HCT116 (cell line): ENCODE data around the gene MLXIPL. TPM values are rescaled to one million over a fixed set of nuclear protein-coding genes. Genes with fewer than 3 reads are reported as not detected.
A peak's percentile ranks its signal among the peaks of the same experiment; 100 is the strongest.

Source experiments
- ATAC-seq: fragments of 200-7000 bp; cut with Tn5 transposase; 2 replicates; pipeline ENCODE4 v1.9.1; 2020; ENCODE audit warnings: mild to moderate bottlenecking, moderate library complexity
- BruUV-seq: library from RNA; stranded (reverse); fragments of 400-500 nt; replicated peaks from 2 replicates; lab custom pipeline; 2021; lab: Mats Ljungman, UMichigan
- CTCF ChIA-PET: fragments of 300-600 bp; sonication (Branson Sonifier 250); formaldehyde crosslinking; loops from one replicate; lab custom pipeline; 2021; ENCODE audit warnings: antibody characterized with exemption; lab: Charles Lee
- POLR2A ChIA-PET: fragments of 300-600, 350-600 bp; sonication (Branson Sonifier 250); formaldehyde crosslinking; loops from one replicate; lab custom pipeline; 2021; ENCODE audit warnings: antibody characterized with exemption; lab: Charles Lee
- RAD21 ChIA-PET, 2 experiments: fragments of 300-600 bp; sonication (Branson Sonifier 250); formaldehyde crosslinking; loops; one replicate each; lab custom pipeline; 2023; ENCODE audit warnings: low total read pairs in 2 of 2; ENCODE audit not compliant: uncharacterized antibody in 2 of 2, unreplicated experiment in 2 of 2, low non-redundant PET in 1 of 2; lab: Charles Lee
- DNase-seq: peaks from one replicate; pipeline ENCODE4 v3.0.0-alpha.2; 2010; ENCODE audit warnings: low read depth, low spot score
- H2AFZ ChIP-seq: fragments of 200-600 bp; shearing (Covaris generic), sonication (generic); 2 replicates; pipeline ENCODE4 v1.6.1; 2017; ENCODE audit warnings: low read depth, mixed run types, mixed read lengths, antibody characterized with exemption, low read length; ENCODE audit not compliant: poor library complexity, severe bottlenecking
- H3K27ac ChIP-seq: 2 replicates; pipeline ENCODE4 v1.5.1; 2012; ENCODE audit warnings: low read depth, low read length
- H3K27me3 ChIP-seq: fragments of 200-600 bp; sonication (generic); 2 replicates; pipeline ENCODE4 v1.6.1; 2016; ENCODE audit warnings: mixed run types, low read length, mixed read lengths; ENCODE audit not compliant: insufficient read depth
- H3K36me3 ChIP-seq, 2 experiments: fragments of 200-500 bp in 1 of 2; fragments of 200-600 bp in 1 of 2; sonication (Bioruptor generic) in 1 of 2; sonication (generic) in 1 of 2; 2 replicates each; pipeline versions ENCODE4 v1.5.1 to v1.6.1; 2014 to 2016; ENCODE audit warnings: low read length in 2 of 2, inconsistent platforms in 1 of 2, mixed read lengths in 1 of 2, mixed run types in 1 of 2; ENCODE audit not compliant: insufficient read depth in 2 of 2, control insufficient read depth in 1 of 2
- H3K4me1 ChIP-seq, 2 experiments: fragments of 200-600 bp in 1 of 2; sonication (generic) in 1 of 2; 2 replicates each; pipeline versions ENCODE4 v1.5.1 to v1.6.1; 2012 to 2017; ENCODE audit warnings: low read length in 2 of 2, inconsistent platforms in 1 of 2, mild to moderate bottlenecking in 1 of 2, mixed read lengths in 1 of 2, mixed run types in 1 of 2, moderate library complexity in 1 of 2; ENCODE audit not compliant: insufficient read depth in 2 of 2, control insufficient read depth in 1 of 2
- H3K4me2 ChIP-seq: fragments of 200-600 bp; sonication (generic); 2 replicates; pipeline ENCODE4 v1.6.1; 2017; ENCODE audit warnings: mixed run types, low read length, mixed read lengths
- H3K4me3 ChIP-seq, 2 experiments: fragments of 200-600 bp in 1 of 2; sonication (generic) in 1 of 2; replicated peaks in 1 of 2; 2 replicates each; pipeline ENCODE4 v1.5.1; 2011 to 2016; ENCODE audit warnings: low read length in 2 of 2, control low read depth in 1 of 2, low read depth in 1 of 2, mild to moderate bottlenecking in 1 of 2, mixed read lengths in 1 of 2, mixed run types in 1 of 2
- H3K79me2 ChIP-seq: fragments of 200-600 bp; sonication (generic); 2 replicates; pipeline ENCODE4 v1.6.1; 2017; ENCODE audit warnings: mild to moderate bottlenecking, mixed run types, low read length, moderate library complexity, mixed read lengths; ENCODE audit not compliant: insufficient read depth
- H3K9ac ChIP-seq: fragments of 200-600 bp; sonication (generic); 2 replicates; pipeline ENCODE4 v1.6.1; 2016; ENCODE audit warnings: low read length, mixed read lengths
- H3K9me2 ChIP-seq: fragments of 200-600 bp; sonication (generic), shearing (Covaris generic); 2 replicates; pipeline ENCODE4 v1.6.1; 2017; ENCODE audit warnings: mixed run types, mild to moderate bottlenecking, moderate library complexity; ENCODE audit not compliant: insufficient read depth
- H3K9me3 ChIP-seq, 2 experiments: fragments of 200-500 bp in 1 of 2; fragments of 200-600 bp in 1 of 2; sonication (Bioruptor generic) in 1 of 2; sonication (generic) in 1 of 2; 2 replicates each; pipeline ENCODE4 v1.6.1; 2014 to 2017; ENCODE audit warnings: low read length in 2 of 2, mixed read lengths in 2 of 2, inconsistent platforms in 1 of 2, low read depth in 1 of 2, mild to moderate bottlenecking in 1 of 2, mixed run types in 1 of 2, moderate library complexity in 1 of 2; ENCODE audit not compliant: control insufficient read depth in 1 of 2, insufficient read depth in 1 of 2
- H4K20me1 ChIP-seq: fragments of 200-600 bp; sonication (generic), shearing (Covaris generic); 2 replicates; pipeline ENCODE4 v1.6.1; 2017; ENCODE audit warnings: mixed run types, mild to moderate bottlenecking, moderate library complexity; ENCODE audit not compliant: insufficient read depth
- CBX3 ChIP-seq: IDR thresholded peaks from 2 replicates; pipeline ENCODE4 v1.6.1; 2012; ENCODE audit warnings: low read depth
- CEBPB ChIP-seq: IDR thresholded peaks from 2 replicates; pipeline ENCODE4 v1.6.1; 2012; ENCODE audit warnings: low read depth
- EGR1 ChIP-seq: IDR thresholded peaks from 2 replicates; pipeline ENCODE4 v1.6.1; 2012; ENCODE audit warnings: low read depth
- EZH2 ChIP-seq: fragments of 200-600 bp; sonication (generic); IDR thresholded peaks from 2 replicates; pipeline ENCODE4 v1.6.1; 2017; ENCODE audit warnings: antibody characterized with exemption, mixed run types
- EZH2phosphoT487 ChIP-seq: fragments of 200-600 bp; IDR thresholded peaks from 2 replicates; pipeline ENCODE4 v1.6.1; 2018; ENCODE audit warnings: antibody characterized with exemption, borderline replicate concordance
- JUND ChIP-seq: IDR thresholded peaks from 2 replicates; pipeline ENCODE4 v1.6.1; 2012
- MAX ChIP-seq: IDR thresholded peaks from 2 replicates; pipeline ENCODE4 v1.6.1; 2012
- POLR2A ChIP-seq: IDR thresholded peaks from 2 replicates; pipeline ENCODE4 v1.7.0; 2011; ENCODE audit warnings: borderline replicate concordance; ENCODE audit not compliant: insufficient read depth, insufficient read length; ENCODE audit errors: extremely low read depth
- POLR2AphosphoS5 ChIP-seq: IDR thresholded peaks from 2 replicates; pipeline ENCODE4 v1.6.1; 2011; ENCODE audit warnings: mild to moderate bottlenecking, low read depth, low read length, moderate library complexity
- RAD21 ChIP-seq: IDR thresholded peaks from 2 replicates; pipeline ENCODE4 v1.6.1; 2012; ENCODE audit warnings: low read depth, mild to moderate bottlenecking
- SIN3A ChIP-seq: IDR thresholded peaks from 2 replicates; pipeline ENCODE4 v1.6.1; 2012; ENCODE audit warnings: low read depth
- SP1 ChIP-seq: IDR thresholded peaks from 2 replicates; pipeline ENCODE4 v1.6.1; 2012; ENCODE audit warnings: low read depth
- SRF ChIP-seq: IDR thresholded peaks from 2 replicates; pipeline ENCODE4 v1.6.1; 2012; ENCODE audit warnings: low read depth
- YY1 ChIP-seq: IDR thresholded peaks from 2 replicates; pipeline ENCODE4 v1.6.1; 2011; ENCODE audit warnings: low read length, low read depth, moderate library complexity, mild to moderate bottlenecking; ENCODE audit not compliant: insufficient replicate concordance; ENCODE audit errors: extremely low read depth
- ZBTB33 ChIP-seq: IDR thresholded peaks from 2 replicates; pipeline ENCODE4 v1.6.1; 2011; ENCODE audit warnings: mild to moderate bottlenecking, low read length, moderate library complexity; ENCODE audit not compliant: insufficient replicate concordance; ENCODE audit errors: extremely low read depth
- ZFX ChIP-seq: fragments of 450-650 bp; IDR thresholded peaks from 2 replicates; pipeline ENCODE4 v1.6.1; 2017
- intact Hi-C: fragments of 100-400 bp; cut with micrococcal nuclease; formaldehyde crosslinking; loops from 2 replicates; pipeline ENCODE4 v1.10.0; 2022
- total RNA-seq: library from RNA; stranded (reverse); gene quantifications from one replicate; pipeline ENCODE4 v1.2.1, GENCODE V29; 2021; ENCODE audit not compliant: unreplicated experiment
- TF ChIP-seq, protein P1 (sequence below): IDR thresholded peaks from 2 replicates; pipeline ENCODE4 v1.6.1; 2012; ENCODE audit warnings: low read depth
- TF ChIP-seq, protein P2 (sequence below): IDR thresholded peaks from 2 replicates; pipeline ENCODE4 v1.6.1; 2012

MLXIPL gene
- total RNA-seq, 1 experiment from 2014 or later, result 79.4 TPM

DNA sequence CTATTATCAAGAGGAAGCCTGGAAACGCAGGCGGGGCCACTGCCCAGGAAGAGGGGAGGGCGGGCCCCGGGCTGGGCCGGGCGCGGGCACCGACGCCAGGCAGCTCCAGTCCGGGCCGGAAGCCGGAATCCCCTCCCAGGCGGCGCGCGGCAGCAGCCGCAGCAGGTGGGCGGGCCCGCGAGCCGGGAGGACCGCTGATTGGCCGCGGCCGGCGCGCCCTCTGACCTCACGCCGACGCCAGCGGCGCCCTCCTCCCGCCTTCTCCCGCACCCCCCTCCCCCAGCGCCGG lies 67.3 kb downstream of the MLXIPL start (continued):
- no peak for TF ChIP-seq JUND
- TF ChIP-seq ZFX, result no peak

GRCh38 chr7:73556208-73557107 lies 67.9 kb downstream of the MLXIPL start:
- intact Hi-C loops, result loop anchor here (1.0 kb wide), 1 partner anchor 34 kb away; the partner anchor contains the start of gene BAZ1B
- ChIA-PET CTCF (no interaction called here), RAD21 (no interaction called here), POLR2A (interaction anchor here (0.8 to 1.1 kb wide), 3 partner anchors 9 to 34 kb away, joined by 3 to 5 read pairs (median 3); partner anchors contain the start of gene BAZ1B)
- no peaks in the 10 kb centered on the region for H4K20me1 ChIP-seq
- peak overlapping the region; percentile 89 for H3K9ac ChIP-seq
- peak overlapping the region; percentile 99 for H3K27ac ChIP-seq
- peak overlapping the region; percentile 94 to 99 for H3K4me3 ChIP-seq
- H3K9me3 ChIP-seq, result no peaks in the 10 kb centered on the region
- H3K79me2 ChIP-seq, result peaks cover 53% of the 10 kb centered on the region
- no peak overlapping the region for H2AFZ ChIP-seq
- H3K4me2 ChIP-seq, result peak overlapping the region; percentile 90
- DNase-seq, result no peak
- no peaks in the 10 kb centered on the region for H3K27me3 ChIP-seq
- BruUV-seq, result TSS peak; percentile 65
- peaks cover 16 to 35% of the 10 kb centered on the region in 2 experiments for H3K4me1 ChIP-seq
- peaks cover 2 to 6% of the 10 kb centered on the region in 2 experiments; a peak in 3 of 4 replicates for H3K36me3 ChIP-seq
- ATAC-seq, result no peak
- H3K9me2 ChIP-seq, result no peaks in the 10 kb centered on the region
- TF ChIP-seq EZH2 (no peak), ZFX (no peak), RAD21 (no peak), ZBTB33 (no peak), SP1 (no peak), EZH2phosphoT487 (no peak), SIN3A (no peak; the same call in 1 of the 2 replicates), CEBPB (no peak), MAX (no peak), CBX3 (no peak), POLR2A (no peak), POLR2AphosphoS5 (no peak), SRF (no peak), EGR1 (no peak), YY1 (no peak)
- TF ChIP-seq, protein P1, sequence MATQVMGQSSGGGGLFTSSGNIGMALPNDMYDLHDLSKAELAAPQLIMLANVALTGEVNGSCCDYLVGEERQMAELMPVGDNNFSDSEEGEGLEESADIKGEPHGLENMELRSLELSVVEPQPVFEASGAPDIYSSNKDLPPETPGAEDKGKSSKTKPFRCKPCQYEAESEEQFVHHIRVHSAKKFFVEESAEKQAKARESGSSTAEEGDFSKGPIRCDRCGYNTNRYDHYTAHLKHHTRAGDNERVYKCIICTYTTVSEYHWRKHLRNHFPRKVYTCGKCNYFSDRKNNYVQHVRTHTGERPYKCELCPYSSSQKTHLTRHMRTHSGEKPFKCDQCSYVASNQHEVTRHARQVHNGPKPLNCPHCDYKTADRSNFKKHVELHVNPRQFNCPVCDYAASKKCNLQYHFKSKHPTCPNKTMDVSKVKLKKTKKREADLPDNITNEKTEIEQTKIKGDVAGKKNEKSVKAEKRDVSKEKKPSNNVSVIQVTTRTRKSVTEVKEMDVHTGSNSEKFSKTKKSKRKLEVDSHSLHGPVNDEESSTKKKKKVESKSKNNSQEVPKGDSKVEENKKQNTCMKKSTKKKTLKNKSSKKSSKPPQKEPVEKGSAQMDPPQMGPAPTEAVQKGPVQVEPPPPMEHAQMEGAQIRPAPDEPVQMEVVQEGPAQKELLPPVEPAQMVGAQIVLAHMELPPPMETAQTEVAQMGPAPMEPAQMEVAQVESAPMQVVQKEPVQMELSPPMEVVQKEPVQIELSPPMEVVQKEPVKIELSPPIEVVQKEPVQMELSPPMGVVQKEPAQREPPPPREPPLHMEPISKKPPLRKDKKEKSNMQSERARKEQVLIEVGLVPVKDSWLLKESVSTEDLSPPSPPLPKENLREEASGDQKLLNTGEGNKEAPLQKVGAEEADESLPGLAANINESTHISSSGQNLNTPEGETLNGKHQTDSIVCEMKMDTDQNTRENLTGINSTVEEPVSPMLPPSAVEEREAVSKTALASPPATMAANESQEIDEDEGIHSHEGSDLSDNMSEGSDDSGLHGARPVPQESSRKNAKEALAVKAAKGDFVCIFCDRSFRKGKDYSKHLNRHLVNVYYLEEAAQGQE, result no peak
- TF ChIP-seq, protein P2, sequence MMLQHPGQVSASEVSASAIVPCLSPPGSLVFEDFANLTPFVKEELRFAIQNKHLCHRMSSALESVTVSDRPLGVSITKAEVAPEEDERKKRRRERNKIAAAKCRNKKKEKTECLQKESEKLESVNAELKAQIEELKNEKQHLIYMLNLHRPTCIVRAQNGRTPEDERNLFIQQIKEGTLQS, result no peak
